Ishikawa (cell line): ENCODE data around the gene PI4KB.

ENCODE experiments used
- CEBPB ChIP-seq: IDR thresholded peaks from 2 replicates; pipeline ENCODE4 v1.6.1; 2012
- CREB1 ChIP-seq: IDR thresholded peaks from 2 replicates; pipeline ENCODE4 v1.6.1; 2012; ENCODE audit warnings: low read depth
- EGR1 ChIP-seq: IDR thresholded peaks from 2 replicates; pipeline ENCODE4 v1.6.1; 2012
- EP300 ChIP-seq: IDR thresholded peaks from 2 replicates; pipeline ENCODE4 v1.6.1; 2012; ENCODE audit warnings: borderline replicate concordance
- FOXM1 ChIP-seq: IDR thresholded peaks from 2 replicates; pipeline ENCODE4 v1.6.1; 2012; ENCODE audit warnings: low read depth, borderline replicate concordance
- NFIC ChIP-seq: IDR thresholded peaks from 2 replicates; pipeline ENCODE4 v1.6.1; 2012
- RAD21 ChIP-seq: IDR thresholded peaks from 2 replicates; pipeline ENCODE4 v1.6.1; 2012; ENCODE audit warnings: low read depth
- TAF1 ChIP-seq: IDR thresholded peaks from 2 replicates; pipeline ENCODE4 v1.6.1; 2012; ENCODE audit warnings: low read depth, mild to moderate bottlenecking
- TCF12 ChIP-seq: IDR thresholded peaks from 2 replicates; pipeline ENCODE4 v1.6.1; 2012; ENCODE audit warnings: low read depth
- TEAD4 ChIP-seq: IDR thresholded peaks from 2 replicates; pipeline ENCODE4 v1.6.1; 2012
- YY1 ChIP-seq: IDR thresholded peaks from 2 replicates; pipeline ENCODE4 v1.6.1; 2012; ENCODE audit warnings: low read depth
- ZBTB7A ChIP-seq: IDR thresholded peaks from 2 replicates; pipeline ENCODE4 v1.6.1; 2012; ENCODE audit warnings: low read depth
- TF ChIP-seq, protein P1 (sequence below): IDR thresholded peaks from 2 replicates; pipeline ENCODE4 v1.6.1; 2012
- TF ChIP-seq, protein P2 (sequence below): IDR thresholded peaks from 2 replicates; pipeline ENCODE4 v1.6.1; 2012; ENCODE audit warnings: low read depth, mild to moderate bottlenecking
- TF ChIP-seq, protein P3 (sequence below): IDR thresholded peaks from 2 replicates; pipeline ENCODE4 v1.6.1; 2012

The PI4KB gene

GRCh38 chr1:151259351-151259750, 67.9 kb downstream of the PI4KB start:
- no peak for TF ChIP-seq ZBTB7A
- TF ChIP-seq, protein P1, sequence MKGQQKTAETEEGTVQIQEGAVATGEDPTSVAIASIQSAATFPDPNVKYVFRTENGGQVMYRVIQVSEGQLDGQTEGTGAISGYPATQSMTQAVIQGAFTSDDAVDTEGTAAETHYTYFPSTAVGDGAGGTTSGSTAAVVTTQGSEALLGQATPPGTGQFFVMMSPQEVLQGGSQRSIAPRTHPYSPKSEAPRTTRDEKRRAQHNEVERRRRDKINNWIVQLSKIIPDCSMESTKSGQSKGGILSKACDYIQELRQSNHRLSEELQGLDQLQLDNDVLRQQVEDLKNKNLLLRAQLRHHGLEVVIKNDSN: no peak
- no peak for TF ChIP-seq NFIC
- TF ChIP-seq EP300: no peak
- no peak for TF ChIP-seq TEAD4
- no peak for TF ChIP-seq CEBPB
- TF ChIP-seq TAF1: no peak

GRCh38 chr1:151255381-151255780, 71.8 kb downstream of the PI4KB start:
- TF ChIP-seq TEAD4 (no peak), CEBPB (no peak), TAF1 (no peak), RAD21 (no peak), EGR1 (no peak), YY1 (no peak), TCF12 (no peak), FOXM1 (no peak), EP300 (no peak), ZBTB7A (no peak)
- TF ChIP-seq, protein P1: no peak
- TF ChIP-seq, protein P2, sequence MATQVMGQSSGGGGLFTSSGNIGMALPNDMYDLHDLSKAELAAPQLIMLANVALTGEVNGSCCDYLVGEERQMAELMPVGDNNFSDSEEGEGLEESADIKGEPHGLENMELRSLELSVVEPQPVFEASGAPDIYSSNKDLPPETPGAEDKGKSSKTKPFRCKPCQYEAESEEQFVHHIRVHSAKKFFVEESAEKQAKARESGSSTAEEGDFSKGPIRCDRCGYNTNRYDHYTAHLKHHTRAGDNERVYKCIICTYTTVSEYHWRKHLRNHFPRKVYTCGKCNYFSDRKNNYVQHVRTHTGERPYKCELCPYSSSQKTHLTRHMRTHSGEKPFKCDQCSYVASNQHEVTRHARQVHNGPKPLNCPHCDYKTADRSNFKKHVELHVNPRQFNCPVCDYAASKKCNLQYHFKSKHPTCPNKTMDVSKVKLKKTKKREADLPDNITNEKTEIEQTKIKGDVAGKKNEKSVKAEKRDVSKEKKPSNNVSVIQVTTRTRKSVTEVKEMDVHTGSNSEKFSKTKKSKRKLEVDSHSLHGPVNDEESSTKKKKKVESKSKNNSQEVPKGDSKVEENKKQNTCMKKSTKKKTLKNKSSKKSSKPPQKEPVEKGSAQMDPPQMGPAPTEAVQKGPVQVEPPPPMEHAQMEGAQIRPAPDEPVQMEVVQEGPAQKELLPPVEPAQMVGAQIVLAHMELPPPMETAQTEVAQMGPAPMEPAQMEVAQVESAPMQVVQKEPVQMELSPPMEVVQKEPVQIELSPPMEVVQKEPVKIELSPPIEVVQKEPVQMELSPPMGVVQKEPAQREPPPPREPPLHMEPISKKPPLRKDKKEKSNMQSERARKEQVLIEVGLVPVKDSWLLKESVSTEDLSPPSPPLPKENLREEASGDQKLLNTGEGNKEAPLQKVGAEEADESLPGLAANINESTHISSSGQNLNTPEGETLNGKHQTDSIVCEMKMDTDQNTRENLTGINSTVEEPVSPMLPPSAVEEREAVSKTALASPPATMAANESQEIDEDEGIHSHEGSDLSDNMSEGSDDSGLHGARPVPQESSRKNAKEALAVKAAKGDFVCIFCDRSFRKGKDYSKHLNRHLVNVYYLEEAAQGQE: no peak
- TF ChIP-seq, protein P3, sequence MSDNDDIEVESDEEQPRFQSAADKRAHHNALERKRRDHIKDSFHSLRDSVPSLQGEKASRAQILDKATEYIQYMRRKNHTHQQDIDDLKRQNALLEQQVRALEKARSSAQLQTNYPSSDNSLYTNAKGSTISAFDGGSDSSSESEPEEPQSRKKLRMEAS: no peak

GRCh38 chr1:151254217-151255213, 72.7 kb downstream of the PI4KB start, which contains the start of gene PSMD4:
Gene PSMD4 (plus strand): TSS chr1:151254734. CDS start chr1:151254783, 49 bp downstream.
- TF ChIP-seq TAF1 (peak; percentile 90), TEAD4 (no peak), YY1 (peak; percentile 86), TCF12 (peak; percentile 58; the same call in 1 of the 2 replicates), EGR1 (peak; percentile 54; the same call in 1 of the 2 replicates), CREB1 (no peak; the same call in 1 of the 2 replicates), EP300 (peak; percentile 13; the same call in 1 of the 2 replicates)
- TF ChIP-seq, protein P3: peak; percentile 67
- TF ChIP-seq, protein P1: peak; percentile 75

GRCh38 chr1:151251656-151252470, 75.4 kb downstream of the PI4KB start:
- TF ChIP-seq, protein P1: no peak
- TF ChIP-seq RAD21: peak; percentile 56

- TF ChIP-seq, protein P1: no peak
- TF ChIP-seq, protein P3: no peak
- TF ChIP-seq CEBPB (no peak), FOXM1 (no peak), TEAD4 (no peak), TCF12 (no peak), CREB1 (no peak), YY1 (no peak), NFIC (no peak), TAF1 (no peak), ZBTB7A (no peak), EGR1 (no peak), RAD21 (no peak), EP300 (no peak)
- TF ChIP-seq, protein P2: no peak
Measured at GRCh38 chr1:151246786-151247185, 80.4 kb downstream of the PI4KB start.
